GM21825 (cell line): Measurements from ENCODE around the gene RGS17.
A peak's percentile ranks its signal among the peaks of the same experiment; 100 is the strongest.
"Not testable (repeated sequence)": the region's sequence is repeated elsewhere in the genome, so short reads cannot be mapped to it uniquely, and the experiment has no call there.

Experiments
- ATAC-seq: cut with Tn5 transposase; IDR thresholded peaks from one replicate; pipeline ENCODE4 v1.9.1; 2021; ENCODE audit warnings: mild to moderate bottlenecking, moderate library complexity; ENCODE audit not compliant: unreplicated experiment

Gene RGS17

GRCh38 chr6:153043719-153044118 is 87.4 kb downstream of the RGS17 start:
- ATAC-seq, result no peak

DNA sequence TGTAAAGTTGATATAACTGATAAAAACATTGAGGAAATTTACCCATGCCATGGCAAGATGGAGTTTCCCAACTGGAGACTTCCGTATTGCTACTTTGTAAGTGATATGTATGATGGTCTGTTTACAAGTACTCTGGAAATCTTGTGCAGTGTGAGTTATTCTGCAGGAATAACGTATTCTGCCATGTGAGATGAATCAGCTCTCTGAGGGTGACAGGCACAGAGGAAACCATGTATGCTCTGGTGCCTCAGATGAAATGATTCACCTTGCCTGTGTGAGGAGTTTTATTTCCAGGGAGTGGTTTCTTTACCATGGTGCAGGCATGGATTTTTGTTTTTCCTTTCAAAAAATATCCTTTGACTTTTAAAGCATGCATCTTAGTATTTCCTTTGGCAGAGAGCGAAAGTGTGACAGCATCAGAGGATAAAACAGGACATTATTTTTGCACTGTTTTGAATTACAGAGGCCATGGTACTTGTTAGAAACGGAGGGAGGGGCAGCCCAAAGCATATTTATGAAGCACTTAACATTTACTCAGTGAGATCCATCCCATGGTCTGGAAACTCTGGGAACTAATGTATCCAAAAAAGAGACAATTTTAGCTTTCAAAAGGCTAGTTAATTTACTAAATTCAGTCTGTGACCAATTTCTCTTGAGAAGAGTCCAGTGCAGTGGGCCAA is 92.6 kb downstream of the RGS17 start:
- ATAC-seq, result no peak

- no peak for ATAC-seq
Observed at GRCh38 chr6:153034139-153034538, 96.9 kb downstream of the RGS17 start.

- no peak for ATAC-seq
Observed at GRCh38 chr6:153032255-153032882, 98.7 kb downstream of the RGS17 start.

GRCh38 chr6:153031335-153031955 is 99.6 kb downstream of the RGS17 start:
- ATAC-seq, result no peak

DNA sequence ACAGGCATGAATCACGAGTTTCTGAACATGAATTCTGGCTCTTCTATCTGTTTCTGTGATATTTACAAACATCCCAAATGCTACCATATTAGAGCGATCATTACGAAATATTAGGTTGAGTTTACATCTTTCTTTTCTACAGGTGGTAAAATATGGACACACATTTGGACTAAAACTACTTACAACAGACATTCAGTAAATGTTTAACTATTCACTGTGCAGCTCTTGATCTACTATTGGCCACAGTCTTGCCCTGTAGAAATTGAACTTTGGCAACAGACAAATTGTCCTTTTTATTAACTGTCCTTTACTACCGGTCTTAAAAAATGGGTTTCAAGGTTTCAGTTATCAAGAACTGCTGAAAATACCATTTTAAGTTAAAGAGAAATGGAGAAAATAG is 102.1 kb downstream of the RGS17 start:
- no peak for ATAC-seq

GRCh38 chr6:153028286-153028685 is 102.8 kb downstream of the RGS17 start:
- ATAC-seq, result no peak

DNA sequence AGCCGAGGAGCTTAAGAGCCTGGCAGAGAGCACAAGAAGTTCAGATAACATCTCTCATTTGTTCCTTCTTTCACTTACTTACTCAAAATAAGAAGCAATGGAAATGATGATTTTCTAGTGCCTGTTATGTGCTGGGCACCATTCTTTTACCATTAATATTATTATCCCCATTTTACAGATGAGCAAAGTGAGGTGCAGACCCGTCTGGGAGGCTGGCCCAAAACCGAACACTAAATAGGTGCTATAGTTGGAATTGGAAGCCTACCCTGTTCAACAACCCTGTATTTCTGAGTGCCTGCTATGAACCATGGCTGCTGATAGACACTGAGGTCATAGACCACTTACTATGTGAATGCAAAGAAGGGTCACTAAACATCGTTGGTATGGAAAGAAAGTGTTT is 103.6 kb downstream of the RGS17 start:
- ATAC-seq, result no peak

DNA sequence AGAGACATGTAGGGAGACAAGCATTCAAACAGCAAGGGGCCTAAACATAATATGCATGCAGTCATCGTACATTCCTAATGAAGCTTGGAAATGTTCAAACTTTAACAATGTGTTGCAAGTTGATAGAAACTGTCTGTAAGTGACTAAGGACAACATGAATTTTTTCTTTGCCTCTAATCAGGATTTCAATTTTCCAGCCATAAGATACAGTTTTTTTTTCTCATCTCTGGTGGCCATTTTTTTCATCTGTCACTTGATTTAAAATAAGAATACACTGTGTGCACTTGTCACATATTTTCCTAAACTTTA is 106.4 kb downstream of the RGS17 start:
- no peak for ATAC-seq

GRCh38 chr6:153023977-153024708 is 106.9 kb downstream of the RGS17 start:
- peak; percentile 95 for ATAC-seq

DNA sequence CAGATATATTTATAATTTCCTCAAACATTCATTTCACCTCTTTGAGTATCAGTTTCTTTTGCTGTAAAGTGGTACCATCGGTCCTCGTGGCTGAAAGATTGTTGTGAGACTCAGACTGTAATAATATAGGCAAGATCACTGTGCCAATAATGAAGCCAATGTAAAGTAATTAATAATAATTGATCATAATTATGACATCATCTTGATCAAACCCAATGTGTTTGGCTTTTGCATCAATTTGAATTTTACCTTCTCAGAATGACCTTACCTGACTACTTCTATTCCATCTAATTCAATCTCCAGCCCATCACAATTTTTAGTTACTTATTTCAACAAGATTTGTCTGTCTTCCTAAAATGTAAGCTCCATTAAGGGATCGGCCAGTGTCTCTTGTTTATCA is 112.7 kb downstream of the RGS17 start:
- no peak for ATAC-seq

GRCh38 chr6:153016846-153017245 is 114.2 kb downstream of the RGS17 start:
- no peak for ATAC-seq

- no peak for ATAC-seq
Observed at GRCh38 chr6:153015094-153015640, 115.9 kb downstream of the RGS17 start.

GRCh38 chr6:153013438-153013837 is 117.6 kb downstream of the RGS17 start:
- ATAC-seq, result no peak

DNA sequence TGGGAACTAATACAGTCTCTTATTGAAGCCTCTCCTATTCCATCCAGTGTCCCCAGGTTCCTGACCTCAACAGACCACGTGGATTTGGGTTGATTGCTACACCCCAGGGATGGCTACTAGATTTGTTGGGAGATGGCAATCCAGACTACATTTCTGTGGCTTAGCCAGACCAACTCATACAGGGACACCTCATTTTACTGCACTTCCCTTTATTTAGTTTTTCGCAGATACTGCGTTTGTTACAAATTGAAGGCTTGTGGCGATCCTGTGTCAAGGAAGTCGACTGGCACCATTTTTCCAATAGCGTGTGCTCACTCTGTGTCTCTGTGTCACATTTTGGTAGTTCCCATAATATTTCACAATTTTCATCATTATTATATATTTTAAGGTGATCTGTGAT is 118.2 kb downstream of the RGS17 start:
- ATAC-seq, result no peak

- ATAC-seq, result peak; percentile 1
Observed at GRCh38 chr6:153003366-153003690, 127.8 kb downstream of the RGS17 start.

DNA sequence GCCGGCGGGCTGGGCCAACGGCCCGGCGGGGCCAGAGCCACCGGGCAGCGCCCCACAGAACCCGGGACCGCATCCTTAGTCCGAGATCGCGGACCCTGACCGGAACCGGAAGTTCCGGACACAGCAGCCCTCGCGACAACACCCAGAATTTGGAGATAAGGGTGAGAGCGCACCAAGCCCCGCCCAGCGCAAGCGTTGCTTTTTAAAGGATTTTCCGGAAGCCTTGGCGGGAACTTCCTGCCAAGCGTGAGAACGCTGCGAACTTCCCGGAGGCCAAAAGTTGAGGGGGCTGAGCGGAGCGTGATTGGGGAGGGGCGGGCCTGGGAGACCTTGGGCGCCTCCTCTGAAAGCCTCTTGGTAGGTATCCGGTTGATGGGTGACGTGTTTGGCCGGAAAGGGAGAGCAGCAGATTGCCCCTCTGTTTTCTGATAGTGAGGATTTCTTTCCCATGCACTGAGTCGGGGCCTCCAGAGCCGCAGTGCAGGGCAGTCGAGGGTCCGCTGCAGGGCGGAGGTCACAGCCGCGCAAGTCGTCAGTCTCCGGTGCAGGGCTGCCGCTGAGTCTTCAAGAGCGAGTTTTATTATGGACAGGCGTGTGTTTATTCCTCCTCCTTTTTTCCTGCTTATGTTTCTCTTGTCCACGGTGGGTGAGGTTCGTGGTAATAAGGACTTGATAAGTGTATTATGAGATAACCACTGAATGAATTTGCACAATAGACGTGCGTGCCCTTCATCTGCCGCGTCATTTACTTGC is 128.3 kb downstream of the RGS17 start, which contains the start of gene MTRF1L:
TSS of gene MTRF1L (minus strand) at position 97 of the 753 bp plus-strand sequence. CDS start at position 73, 24 bp downstream.
- ATAC-seq, result peak; percentile 94

DNA sequence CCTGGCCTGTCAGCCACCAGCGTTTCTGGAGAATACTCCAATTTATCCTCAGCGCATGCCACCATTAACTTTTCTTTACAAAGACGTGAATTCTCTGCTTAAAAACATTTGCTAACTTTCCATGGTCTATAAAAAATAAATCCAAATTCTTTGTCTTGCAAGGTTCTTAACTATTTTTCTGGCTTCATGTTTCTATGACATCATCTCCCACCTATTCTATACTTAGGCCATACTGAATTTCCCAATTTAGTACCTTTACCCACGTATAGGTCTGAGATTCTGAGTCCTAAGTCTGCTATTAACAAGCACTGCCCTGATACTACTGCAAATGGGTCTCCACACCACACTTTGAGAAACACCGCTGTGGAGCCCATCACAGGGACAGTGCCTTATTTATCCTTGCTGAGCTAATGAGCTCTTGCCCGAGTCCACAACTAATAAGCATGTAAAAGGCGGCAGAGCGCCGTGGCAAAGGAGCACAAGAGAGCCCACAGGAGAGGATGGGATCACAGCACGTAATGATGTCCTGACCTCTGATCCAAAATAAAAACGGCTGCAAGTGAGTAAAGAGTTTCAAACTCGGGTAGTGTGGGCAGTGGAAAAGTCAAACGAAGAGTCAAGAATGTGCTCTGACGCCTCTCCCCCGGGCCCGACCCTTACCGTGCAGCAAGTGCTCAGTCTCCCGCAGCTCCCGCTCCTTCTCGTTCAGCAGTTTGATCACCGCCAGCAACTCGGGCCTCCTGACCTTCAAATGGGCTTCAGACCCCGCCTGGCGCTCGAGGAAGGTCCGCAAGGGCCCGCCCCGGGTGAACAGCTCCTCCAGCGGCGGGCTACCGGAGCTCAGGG is 129.1 kb downstream of the RGS17 start:
- peak; percentile 23 for ATAC-seq

GRCh38 chr6:153000790-153001189 is 130.3 kb downstream of the RGS17 start:
- not testable (repeated sequence) for ATAC-seq

DNA sequence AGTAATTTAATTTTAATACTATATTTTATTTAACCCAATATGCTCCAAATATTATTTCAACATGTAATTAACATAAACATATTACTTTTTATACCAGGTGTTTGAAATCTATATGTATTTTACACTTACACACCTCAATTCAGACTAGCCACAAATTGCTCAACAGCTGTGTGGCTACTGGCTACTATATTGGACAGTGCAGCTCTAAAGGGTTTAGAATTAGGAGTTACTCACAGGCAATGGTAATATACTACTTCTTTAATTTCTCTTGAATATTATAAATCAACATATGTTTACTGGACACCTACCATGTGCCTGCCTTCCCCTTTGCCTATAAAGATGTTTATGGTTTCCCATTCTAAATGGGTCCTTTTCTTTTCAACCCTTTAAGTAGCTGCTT is 130.8 kb downstream of the RGS17 start:
- ATAC-seq, result no peak
